ENCODE measurements around the gene CLDND2.
"Not testable (repeated sequence)": the region's sequence is repeated elsewhere in the genome, so short reads cannot be mapped to it uniquely, and the experiment has no call there.

The CLDND2 gene

GRCh38 chr19:51407511-51408131 lies 38.8 kb upstream of the CLDND2 start:
- CTCF ChIA-PET = interaction anchor here (0.9 kb wide), 1 partner anchor 316 kb away, joined by 4 read pairs; the partner anchor contains the start of gene HAS1
- peak; percentile 56 for DNase-seq (ENCODE audit: extremely low spot score)
- POLR2A ChIA-PET = interaction anchor here (0.5 to 1.9 kb wide), 3 partner anchors 12 to 40 kb away, joined by 4 to 5 read pairs (median 4); no protein-coding TSS in a partner anchor

DNA sequence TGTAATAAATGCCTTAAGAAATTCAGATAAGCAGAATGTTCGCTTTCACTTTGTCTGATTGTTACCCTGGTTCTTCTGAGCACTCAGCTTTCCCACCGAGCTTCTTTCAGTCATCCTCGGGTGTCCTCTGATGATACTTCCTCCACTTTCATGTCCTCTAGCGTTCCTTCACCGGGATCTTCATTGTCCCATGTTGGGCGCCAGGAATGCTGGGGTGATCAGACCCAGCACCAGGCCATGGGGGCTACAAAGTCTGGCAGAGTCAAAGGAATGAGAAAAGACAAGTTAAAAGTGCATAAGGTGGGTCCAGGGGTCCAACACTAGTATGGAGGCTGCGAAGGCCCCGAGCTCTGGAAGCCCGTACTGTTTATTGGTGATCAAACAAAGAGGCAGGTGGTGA lies 33.3 kb upstream of the CLDND2 start:
- POLR2A ChIA-PET = no interaction called here
- CTCF ChIA-PET = interaction anchor here (0.6 kb wide), 1 partner anchor 18 kb away, joined by 3 read pairs; no protein-coding TSS in a partner anchor

More at GRCh38 chr19:51407511-51408131, 38.8 kb upstream of the CLDND2 start:
- TF ChIP-seq ELF4 (IDR thresholded peaks at IDR 0.05) (no peak), CTBP1 (IDR thresholded peaks at IDR 0.05; ENCODE audit: borderline replicate concordance) (no peak), ZNF384 (IDR thresholded peaks at IDR 0.05) (no peak), FOXM1 (IDR thresholded peaks at IDR 0.05; ENCODE audit: borderline replicate concordance) (no peak), BHLHE40 (IDR thresholded peaks at IDR 0.05; ENCODE audit: borderline replicate concordance) (no peak), FOXA1 (IDR thresholded peaks at IDR 0.05) (no peak), SUZ12 (IDR thresholded peaks at IDR 0.05) (no peak), HDGF (IDR thresholded peaks at IDR 0.05; ENCODE audit: borderline replicate concordance) (no peak), LEF1 (IDR thresholded peaks at IDR 0.05; ENCODE audit: borderline replicate concordance) (no peak), SP1 (IDR thresholded peaks at IDR 0.05) (no peak), FOXK2 (IDR thresholded peaks at IDR 0.05) (no peak), ARNT (IDR thresholded peaks at IDR 0.05) (no peak), NFRKB (IDR thresholded peaks at IDR 0.05) (no peak), TARDBP (IDR thresholded peaks at IDR 0.05) (no peak), L3MBTL2 (conservative IDR thresholded peaks at IDR 0.05) (no peak)
- TF ChIP-seq, protein P1, sequence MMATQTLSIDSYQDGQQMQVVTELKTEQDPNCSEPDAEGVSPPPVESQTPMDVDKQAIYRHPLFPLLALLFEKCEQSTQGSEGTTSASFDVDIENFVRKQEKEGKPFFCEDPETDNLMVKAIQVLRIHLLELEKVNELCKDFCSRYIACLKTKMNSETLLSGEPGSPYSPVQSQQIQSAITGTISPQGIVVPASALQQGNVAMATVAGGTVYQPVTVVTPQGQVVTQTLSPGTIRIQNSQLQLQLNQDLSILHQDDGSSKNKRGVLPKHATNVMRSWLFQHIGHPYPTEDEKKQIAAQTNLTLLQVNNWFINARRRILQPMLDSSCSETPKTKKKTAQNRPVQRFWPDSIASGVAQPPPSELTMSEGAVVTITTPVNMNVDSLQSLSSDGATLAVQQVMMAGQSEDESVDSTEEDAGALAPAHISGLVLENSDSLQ (IDR thresholded peaks at IDR 0.05) = no peak

DNA sequence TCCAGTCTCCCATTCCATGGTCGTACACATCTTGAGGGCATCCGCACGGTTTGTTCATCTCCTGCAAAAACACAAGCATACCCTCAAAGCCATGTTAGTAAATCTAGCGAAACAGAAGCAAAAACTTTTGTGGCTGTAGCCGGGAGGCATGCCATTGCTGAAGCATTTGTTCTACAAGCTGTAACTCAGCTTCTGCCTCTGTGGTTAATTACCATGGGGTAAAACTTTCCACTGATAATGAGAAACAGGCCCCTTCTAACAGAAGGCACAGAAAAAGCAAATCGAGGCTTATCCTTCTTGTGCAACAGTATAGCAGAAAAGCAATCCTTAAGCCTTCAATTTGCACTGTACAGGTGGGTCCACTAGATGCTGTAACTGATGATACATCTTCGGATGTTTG lies 31.1 kb upstream of the CLDND2 start:
- DNase-seq (ENCODE audit: extremely low spot score); POLR2A ChIA-PET: not testable (repeated sequence)
- CTCF ChIA-PET = interaction anchor here (1.5 kb wide), 1 partner anchor 22 kb away, joined by 3 read pairs; no protein-coding TSS in a partner anchor

More for the DNA sequence above, 33.3 kb upstream of the CLDND2 start:
- DNase-seq (ENCODE audit: extremely low spot score) = no peak
- TF ChIP-seq SP1 (IDR thresholded peaks at IDR 0.05) (no peak), ELF4 (IDR thresholded peaks at IDR 0.05) (no peak), CTBP1 (IDR thresholded peaks at IDR 0.05; ENCODE audit: borderline replicate concordance) (no peak), HDGF (IDR thresholded peaks at IDR 0.05; ENCODE audit: borderline replicate concordance) (no peak), ZNF384 (IDR thresholded peaks at IDR 0.05) (no peak), FOXK2 (IDR thresholded peaks at IDR 0.05) (no peak), FOXM1 (IDR thresholded peaks at IDR 0.05; ENCODE audit: borderline replicate concordance) (no peak), BHLHE40 (IDR thresholded peaks at IDR 0.05; ENCODE audit: borderline replicate concordance) (no peak), ARNT (IDR thresholded peaks at IDR 0.05) (no peak), L3MBTL2 (conservative IDR thresholded peaks at IDR 0.05) (no peak), TARDBP (IDR thresholded peaks at IDR 0.05) (no peak), FOXA1 (IDR thresholded peaks at IDR 0.05) (no peak), NFRKB (IDR thresholded peaks at IDR 0.05) (no peak)
- TF ChIP-seq, protein P1 (IDR thresholded peaks at IDR 0.05) = no peak

- DNase-seq (ENCODE audit: extremely low spot score) = no peak
- POLR2A ChIA-PET = no interaction called here
- no peak for TF ChIP-seq L3MBTL2 (conservative IDR thresholded peaks at IDR 0.05)
- no peak for TF ChIP-seq ELF4 (IDR thresholded peaks at IDR 0.05)
- TF ChIP-seq FOXM1 (IDR thresholded peaks at IDR 0.05; ENCODE audit: borderline replicate concordance) = no peak
- TF ChIP-seq, protein P1 (IDR thresholded peaks at IDR 0.05) = no peak
- TF ChIP-seq HDGF (IDR thresholded peaks at IDR 0.05; ENCODE audit: borderline replicate concordance) = no peak
- CTCF ChIA-PET = interaction anchor here (1.5 kb wide), 1 partner anchor 22 kb away, joined by 3 read pairs; no protein-coding TSS in a partner anchor
Measured at GRCh38 chr19:51399231-51399630, 30.4 kb upstream of the CLDND2 start.

DNA sequence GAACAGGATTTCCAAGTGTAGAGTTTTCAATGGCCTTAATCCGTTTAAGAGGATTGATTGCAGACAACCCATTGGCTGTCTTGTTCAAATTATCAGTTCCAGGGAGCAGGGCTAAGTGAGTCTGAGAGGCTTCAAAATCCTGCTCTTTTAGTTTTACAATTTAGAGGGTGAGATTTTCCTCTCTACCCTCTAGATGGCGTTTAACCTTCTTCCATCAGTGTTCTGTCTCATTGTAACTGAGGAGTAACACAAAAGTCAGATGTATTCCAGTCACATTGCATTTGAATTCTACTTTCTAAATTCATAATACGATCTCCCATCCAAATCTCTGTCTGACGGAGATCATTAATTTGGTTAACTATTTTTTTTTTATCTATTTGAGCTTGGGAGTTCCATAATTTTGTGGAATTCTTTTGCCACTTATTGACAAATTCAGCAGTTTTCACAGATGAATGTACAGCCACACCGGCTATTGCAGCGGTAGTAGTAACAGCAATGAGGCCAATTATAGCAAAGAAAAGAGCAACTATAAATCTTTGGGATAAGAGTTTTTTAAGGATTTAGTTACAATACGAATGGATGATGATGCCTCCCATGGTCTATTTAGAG lies 29.4 kb upstream of the CLDND2 start:
- peak; percentile 23 for DNase-seq (ENCODE audit: extremely low spot score)
- POLR2A ChIA-PET = interaction anchor here (1.1 to 1.4 kb wide), 2 partner anchors 31 to 33 kb away, joined by 4 to 7 read pairs; partner anchors contain the start of gene ETFB
- no peak for TF ChIP-seq FOXK2 (IDR thresholded peaks at IDR 0.05)
- TF ChIP-seq ARNT (IDR thresholded peaks at IDR 0.05) = no peak
- no peak for TF ChIP-seq TARDBP (IDR thresholded peaks at IDR 0.05)
- no peak for TF ChIP-seq BHLHE40 (IDR thresholded peaks at IDR 0.05; ENCODE audit: borderline replicate concordance)
- TF ChIP-seq FOXA1 (IDR thresholded peaks at IDR 0.05) = no peak
- no peak for TF ChIP-seq ZNF384 (IDR thresholded peaks at IDR 0.05)
- no peak for TF ChIP-seq SP1 (IDR thresholded peaks at IDR 0.05)
- TF ChIP-seq CTBP1 (IDR thresholded peaks at IDR 0.05; ENCODE audit: borderline replicate concordance) = no peak
- TF ChIP-seq L3MBTL2 (conservative IDR thresholded peaks at IDR 0.05) = no peak
- TF ChIP-seq NFRKB (IDR thresholded peaks at IDR 0.05) = no peak
- CTCF ChIA-PET = interaction anchor here (0.7 to 1.3 kb wide), 3 partner anchors 24 to 71 kb away, joined by 3 to 5 read pairs (median 4); no protein-coding TSS in a partner anchor

GRCh38 chr19:51397453-51397852 lies 28.6 kb upstream of the CLDND2 start:
- POLR2A ChIA-PET = interaction anchor here (1.1 to 1.4 kb wide), 2 partner anchors 30 to 32 kb away, joined by 4 to 7 read pairs; partner anchors contain the start of gene ETFB
- DNase-seq (ENCODE audit: extremely low spot score) = not testable (repeated sequence)
- CTCF ChIA-PET = interaction anchor here (0.7 to 1.3 kb wide), 3 partner anchors 24 to 71 kb away, joined by 3 to 5 read pairs (median 4); no protein-coding TSS in a partner anchor
- TF ChIP-seq, protein P1 (IDR thresholded peaks at IDR 0.05) = peak; percentile 21; the same call in 1 of the 2 replicates
